AG04450 (cell line): ENCODE data around the gene C8B. TPM values are rescaled to one million over a fixed set of nuclear protein-coding genes. Genes with fewer than 3 reads are reported as not detected.

Experiments used
- CTCF ChIA-PET: fragments of 300-600, 350-600 bp; formaldehyde crosslinking; extraction: SDS; loops from one replicate; lab custom pipeline; 2022; ENCODE audit warnings: antibody characterized with exemption, inconsistent platforms; lab: Charles Lee
- POLR2A ChIA-PET: fragments of 350-600 bp; formaldehyde crosslinking; extraction: SDS; loops from one replicate; lab custom pipeline; 2021; ENCODE audit warnings: antibody characterized with exemption, inconsistent platforms; lab: Yijun Ruan, JAX
- DNase-seq: peaks from one replicate; pipeline ENCODE4 v3.0.0-alpha.2; 2011; ENCODE audit warnings: low read depth, low spot score
- H3K27ac ChIP-seq: one replicate; pipeline ENCODE4 v1.5.1; 2012; ENCODE audit warnings: low read depth, low read length, control low read depth
- H3K27me3 ChIP-seq: one replicate; pipeline ENCODE4 v1.6.0; 2012; ENCODE audit warnings: low read length; ENCODE audit not compliant: control insufficient read depth, insufficient read depth
- H3K4me3 ChIP-seq: 2 replicates; pipeline ENCODE4 v1.5.1; 2011; ENCODE audit warnings: mild to moderate bottlenecking, low read depth, low read length, control low read depth
- H3K9me3 ChIP-seq: 2 replicates; pipeline ENCODE4 v1.5.1; 2012; ENCODE audit warnings: low read length; ENCODE audit not compliant: control insufficient read depth, insufficient read depth
- CTCF ChIP-seq: IDR thresholded peaks from 2 replicates; pipeline ENCODE4 v1.5.1; 2011; ENCODE audit warnings: low read depth, low read length, control low read depth, inconsistent platforms
- polyA plus RNA-seq: library from polyadenylated mRNA; depleted of rRNA; stranded (reverse); fragments of >200 nt; gene quantifications from 2 replicates; pipeline ENCODE4 v1.2.3, GENCODE V29; 2011

The C8B gene
- polyA plus RNA-seq, 1 experiment, result not detected

GRCh38 chr1:56979986-56980755 is 14.4 kb upstream of the C8B start:
- no peak for DNase-seq
- CTCF ChIA-PET, result no interaction called here
- POLR2A ChIA-PET, result no interaction called here
- no peak for TF ChIP-seq CTCF
- H3K27ac ChIP-seq, result no peak overlapping the region
- H3K27me3 ChIP-seq, result peaks cover 5% of the 10 kb centered on the region
- no peaks in the 10 kb centered on the region for H3K9me3 ChIP-seq
- no peak overlapping the region for H3K4me3 ChIP-seq

GRCh38 chr1:56978819-56979218 is 13.0 kb upstream of the C8B start:
- no peak for TF ChIP-seq CTCF
- ChIA-PET CTCF (interaction anchor here (1.7 kb wide), 1 partner anchor 147 kb away, joined by 4 read pairs; no protein-coding TSS in a partner anchor), POLR2A (no interaction called here)
- H3K9me3 ChIP-seq, result no peaks in the 10 kb centered on the region
- H3K27ac ChIP-seq, result no peak overlapping the region
- peaks cover 4% of the 10 kb centered on the region for H3K27me3 ChIP-seq
- no peak overlapping the region for H3K4me3 ChIP-seq
- no peak for DNase-seq

- POLR2A ChIA-PET, result no interaction called here
- Histone ChIP-seq H3K4me3 (no peak overlapping the region), H3K27ac (no peak overlapping the region), H3K9me3 (no peaks in the 10 kb centered on the region), H3K27me3 (peaks cover 2% of the 10 kb centered on the region)
- CTCF ChIA-PET, result interaction anchor here (1.7 kb wide), 1 partner anchor 146 kb away, joined by 4 read pairs; no protein-coding TSS in a partner anchor
- TF ChIP-seq CTCF, result no peak; the same call in 1 of the 2 replicates
- no peak for DNase-seq
These were observed 12.1 kb upstream of the C8B start for GRCh38 chr1:56977910-56978309.

- TF ChIP-seq CTCF, result no peak
- no peak overlapping the region for H3K27ac ChIP-seq
- ChIA-PET CTCF (no interaction called here), POLR2A (no interaction called here)
- DNase-seq, result no peak
- H3K27me3 ChIP-seq, result peaks cover 2% of the 10 kb centered on the region
- H3K9me3 ChIP-seq, result no peaks in the 10 kb centered on the region
- no peak overlapping the region for H3K4me3 ChIP-seq
These were observed 9.6 kb upstream of the C8B start for GRCh38 chr1:56975446-56975845.

- CTCF ChIA-PET, result no interaction called here
- no peak overlapping the region for H3K4me3 ChIP-seq
- H3K9me3 ChIP-seq, result no peaks in the 10 kb centered on the region
- TF ChIP-seq CTCF, result no peak
- no peak for DNase-seq
- H3K27me3 ChIP-seq, result no peaks in the 10 kb centered on the region
- no peak overlapping the region for H3K27ac ChIP-seq
- POLR2A ChIA-PET, result no interaction called here
These were observed 8.3 kb upstream of the C8B start for GRCh38 chr1:56973923-56974742.
